ENCODE results near the gene PIKFYVE.
"Not testable (repeated sequence)": the region's sequence is repeated elsewhere in the genome, so short reads cannot be mapped to it uniquely, and the experiment has no call there.

PIKFYVE gene, protein sequence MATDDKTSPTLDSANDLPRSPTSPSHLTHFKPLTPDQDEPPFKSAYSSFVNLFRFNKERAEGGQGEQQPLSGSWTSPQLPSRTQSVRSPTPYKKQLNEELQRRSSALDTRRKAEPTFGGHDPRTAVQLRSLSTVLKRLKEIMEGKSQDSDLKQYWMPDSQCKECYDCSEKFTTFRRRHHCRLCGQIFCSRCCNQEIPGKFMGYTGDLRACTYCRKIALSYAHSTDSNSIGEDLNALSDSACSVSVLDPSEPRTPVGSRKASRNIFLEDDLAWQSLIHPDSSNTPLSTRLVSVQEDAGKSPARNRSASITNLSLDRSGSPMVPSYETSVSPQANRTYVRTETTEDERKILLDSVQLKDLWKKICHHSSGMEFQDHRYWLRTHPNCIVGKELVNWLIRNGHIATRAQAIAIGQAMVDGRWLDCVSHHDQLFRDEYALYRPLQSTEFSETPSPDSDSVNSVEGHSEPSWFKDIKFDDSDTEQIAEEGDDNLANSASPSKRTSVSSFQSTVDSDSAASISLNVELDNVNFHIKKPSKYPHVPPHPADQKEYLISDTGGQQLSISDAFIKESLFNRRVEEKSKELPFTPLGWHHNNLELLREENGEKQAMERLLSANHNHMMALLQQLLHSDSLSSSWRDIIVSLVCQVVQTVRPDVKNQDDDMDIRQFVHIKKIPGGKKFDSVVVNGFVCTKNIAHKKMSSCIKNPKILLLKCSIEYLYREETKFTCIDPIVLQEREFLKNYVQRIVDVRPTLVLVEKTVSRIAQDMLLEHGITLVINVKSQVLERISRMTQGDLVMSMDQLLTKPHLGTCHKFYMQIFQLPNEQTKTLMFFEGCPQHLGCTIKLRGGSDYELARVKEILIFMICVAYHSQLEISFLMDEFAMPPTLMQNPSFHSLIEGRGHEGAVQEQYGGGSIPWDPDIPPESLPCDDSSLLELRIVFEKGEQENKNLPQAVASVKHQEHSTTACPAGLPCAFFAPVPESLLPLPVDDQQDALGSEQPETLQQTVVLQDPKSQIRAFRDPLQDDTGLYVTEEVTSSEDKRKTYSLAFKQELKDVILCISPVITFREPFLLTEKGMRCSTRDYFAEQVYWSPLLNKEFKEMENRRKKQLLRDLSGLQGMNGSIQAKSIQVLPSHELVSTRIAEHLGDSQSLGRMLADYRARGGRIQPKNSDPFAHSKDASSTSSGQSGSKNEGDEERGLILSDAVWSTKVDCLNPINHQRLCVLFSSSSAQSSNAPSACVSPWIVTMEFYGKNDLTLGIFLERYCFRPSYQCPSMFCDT (N-terminal part only)

DNA sequence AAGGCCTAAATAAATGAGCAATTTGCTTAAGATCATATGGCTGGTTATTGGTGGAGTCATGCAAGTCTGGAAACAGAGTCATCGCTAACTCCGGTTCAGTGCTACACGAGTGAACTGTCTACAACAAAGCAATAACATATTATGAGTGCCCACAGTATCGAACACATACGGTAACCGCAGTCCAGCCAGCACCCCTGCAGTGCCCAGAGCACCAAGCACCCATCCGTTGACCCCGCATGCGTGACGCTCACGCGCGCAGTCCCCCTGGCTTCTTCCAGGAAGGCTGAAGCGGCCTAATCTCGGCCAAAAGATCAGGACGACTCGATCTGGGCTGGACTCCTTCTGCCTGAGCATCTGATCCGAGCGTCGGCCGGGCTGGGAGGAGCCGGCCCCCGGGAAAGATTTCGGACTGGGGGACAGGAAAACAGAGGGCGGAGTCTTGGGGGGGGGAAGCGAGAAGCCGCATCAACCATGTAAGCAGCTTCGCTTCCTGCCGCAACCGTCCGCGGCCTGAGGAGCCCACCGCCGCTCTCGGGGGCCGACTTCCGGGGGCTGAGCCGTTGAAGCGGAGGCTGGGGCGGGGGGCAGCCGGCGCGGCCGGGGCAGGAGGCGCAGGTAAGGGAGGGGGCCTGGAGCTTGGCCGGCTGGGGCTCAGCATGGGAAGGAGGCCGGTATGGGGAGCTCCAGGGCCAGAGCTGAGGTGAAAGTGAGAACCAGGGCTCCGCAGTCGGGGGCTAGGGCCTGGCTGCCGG lies at the start of gene PIKFYVE:
Gene PIKFYVE (plus strand): TSS at position 455 of the 752 bp plus-strand sequence. CDS start 5,265 bp downstream, outside the sequence.
- DNase-seq, result peak; percentile 90

DNA sequence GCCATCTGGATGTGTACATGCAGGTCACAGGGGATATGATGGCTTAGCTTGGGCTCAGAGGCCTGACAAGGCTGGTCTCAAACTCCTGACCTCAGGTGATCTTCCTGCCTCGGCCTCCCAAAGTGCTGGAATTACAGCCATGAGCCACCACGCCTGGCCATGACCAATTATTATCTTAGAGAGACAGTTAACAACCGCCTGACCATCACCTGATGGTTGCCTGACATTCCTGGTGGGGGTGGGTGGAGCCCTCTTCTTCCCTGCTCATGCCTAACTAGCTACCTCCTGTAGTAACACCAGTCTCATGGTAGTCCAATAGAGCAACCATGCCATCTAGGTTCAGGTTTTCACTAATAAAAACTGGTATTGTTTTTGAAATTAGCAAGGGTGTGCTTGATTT lies 44.2 kb upstream of the PIKFYVE start:
- not testable (repeated sequence) for DNase-seq

DNA sequence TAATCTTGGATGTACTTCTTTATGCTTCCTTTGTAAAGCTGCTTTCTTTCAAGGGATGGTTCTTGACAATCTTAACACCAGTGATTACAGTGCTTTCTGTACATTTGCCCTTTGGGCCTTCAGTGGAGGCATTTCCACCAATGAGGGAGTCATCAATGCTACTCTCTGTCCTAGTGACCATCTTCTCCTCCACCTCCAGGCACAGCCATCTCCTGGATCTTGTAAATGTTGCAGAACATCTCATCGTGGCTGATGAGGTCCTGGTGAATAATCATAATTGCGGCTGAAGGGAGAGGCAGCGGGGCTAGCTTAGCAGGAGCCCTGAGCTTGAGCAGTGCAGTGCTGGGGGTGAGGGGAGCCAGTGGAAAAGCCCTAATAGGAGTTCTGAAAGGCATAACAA lies 43.7 kb upstream of the PIKFYVE start:
- peak; percentile 70 for DNase-seq

DNA sequence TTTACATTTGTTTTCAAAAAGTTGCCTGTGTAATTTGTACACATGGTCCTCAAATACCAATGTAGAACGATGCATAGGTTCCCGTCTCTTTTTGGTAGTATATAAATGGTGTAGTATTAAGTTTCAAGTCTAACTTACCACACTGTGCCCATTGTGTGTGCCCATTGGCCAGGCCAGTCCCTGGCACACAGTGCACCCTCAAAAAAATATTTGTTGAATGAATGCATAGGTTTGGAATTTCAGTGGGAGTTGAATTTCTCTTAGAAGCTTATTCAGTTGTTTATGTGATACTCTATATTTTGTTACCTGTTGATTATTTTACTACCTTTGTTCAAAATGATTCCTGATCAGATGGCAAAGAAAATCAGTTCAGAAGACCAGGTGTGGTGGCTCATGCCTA lies 41.3 kb upstream of the PIKFYVE start:
- DNase-seq, result peak; percentile 36

DNA sequence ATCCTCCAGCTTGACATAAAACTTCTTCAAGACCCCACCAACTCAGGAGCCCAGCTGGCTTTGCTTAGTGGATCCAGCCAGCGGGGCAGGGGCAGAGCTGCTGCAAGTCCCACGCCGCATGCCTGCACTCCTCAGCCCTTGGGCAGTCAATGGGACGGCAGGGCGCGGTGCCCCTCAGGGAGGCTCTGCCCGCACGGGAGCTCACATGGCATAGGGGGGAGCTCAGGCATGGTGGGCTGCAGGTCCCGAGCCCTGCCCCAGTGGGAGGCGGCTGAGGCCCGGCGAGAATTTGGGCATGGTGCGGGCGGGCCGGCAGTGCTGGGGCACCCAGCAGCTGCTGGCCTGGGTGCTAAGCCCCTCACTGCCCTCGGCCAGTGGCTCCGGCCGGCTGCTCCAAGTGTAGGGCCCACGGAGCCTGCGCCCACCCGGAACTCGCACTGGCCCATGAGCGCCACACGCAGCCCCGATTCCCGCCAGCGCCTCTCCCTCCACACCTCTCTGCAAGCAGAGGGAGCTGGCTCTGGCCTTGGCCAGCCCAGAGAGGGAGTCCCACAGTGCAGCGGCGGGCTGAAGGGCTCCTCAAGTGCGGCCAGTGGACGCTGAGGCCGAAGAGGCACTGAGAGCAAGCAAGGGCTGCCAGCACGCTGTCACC lies 38.3 kb upstream of the PIKFYVE start:
- DNase-seq, result no peak

DNA sequence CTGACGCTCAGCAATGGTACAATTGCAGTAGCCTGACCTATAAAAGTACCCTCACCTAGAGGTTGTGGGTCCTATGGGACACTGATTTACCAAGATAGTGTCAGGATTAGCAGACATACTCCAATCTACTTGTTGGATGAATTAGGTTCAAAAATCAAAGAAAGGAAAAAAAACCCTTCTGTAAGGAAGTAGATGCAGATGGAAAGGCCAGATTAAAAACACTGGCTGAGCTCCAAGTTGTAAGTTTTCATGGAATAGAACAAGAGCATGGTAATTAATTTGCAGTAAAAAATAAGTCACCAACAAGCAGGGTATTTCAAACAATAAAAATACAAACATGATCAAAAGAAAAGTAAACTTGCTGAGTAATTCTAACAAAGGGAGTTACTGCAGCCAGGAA lies 37.6 kb upstream of the PIKFYVE start:
- no peak for DNase-seq

DNA sequence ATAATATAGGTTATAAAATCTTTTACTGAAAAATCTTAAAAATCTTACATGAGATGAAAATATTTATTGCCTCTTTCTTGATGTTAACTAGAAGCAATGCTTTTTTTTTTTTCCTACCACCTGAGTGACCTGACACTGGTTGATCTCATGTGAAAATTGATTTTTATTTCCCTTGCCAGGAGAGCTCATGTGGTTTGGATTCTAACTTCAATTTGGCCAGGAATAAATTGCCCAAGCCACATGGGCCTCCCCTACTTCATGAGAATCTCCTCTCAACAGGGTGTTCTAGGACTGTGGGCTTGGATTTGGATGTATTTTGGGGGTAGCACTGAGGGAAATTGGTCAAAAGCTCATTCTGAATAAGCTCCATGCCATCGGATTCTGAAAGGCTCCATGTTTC lies 31.3 kb upstream of the PIKFYVE start:
- DNase-seq, result no peak

DNA sequence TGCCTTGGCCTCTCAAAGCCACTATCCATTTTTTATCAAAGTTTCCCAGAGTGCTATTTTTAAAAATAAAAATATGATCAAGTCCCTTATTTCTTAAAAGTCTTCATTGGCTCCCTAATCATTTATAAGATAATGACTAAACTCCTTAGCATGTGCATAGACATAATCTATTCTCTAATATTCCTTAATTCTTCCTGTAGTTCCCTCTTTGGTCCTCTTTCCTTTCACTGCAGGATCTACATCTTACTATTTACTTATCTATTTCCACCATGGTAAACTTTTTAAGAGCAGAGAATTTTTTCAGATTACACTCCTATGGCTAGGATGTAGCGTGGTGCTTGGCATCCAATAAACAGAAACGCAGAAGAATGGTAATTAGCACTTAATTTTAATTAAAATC lies 30.2 kb upstream of the PIKFYVE start:
- no peak for DNase-seq

DNA sequence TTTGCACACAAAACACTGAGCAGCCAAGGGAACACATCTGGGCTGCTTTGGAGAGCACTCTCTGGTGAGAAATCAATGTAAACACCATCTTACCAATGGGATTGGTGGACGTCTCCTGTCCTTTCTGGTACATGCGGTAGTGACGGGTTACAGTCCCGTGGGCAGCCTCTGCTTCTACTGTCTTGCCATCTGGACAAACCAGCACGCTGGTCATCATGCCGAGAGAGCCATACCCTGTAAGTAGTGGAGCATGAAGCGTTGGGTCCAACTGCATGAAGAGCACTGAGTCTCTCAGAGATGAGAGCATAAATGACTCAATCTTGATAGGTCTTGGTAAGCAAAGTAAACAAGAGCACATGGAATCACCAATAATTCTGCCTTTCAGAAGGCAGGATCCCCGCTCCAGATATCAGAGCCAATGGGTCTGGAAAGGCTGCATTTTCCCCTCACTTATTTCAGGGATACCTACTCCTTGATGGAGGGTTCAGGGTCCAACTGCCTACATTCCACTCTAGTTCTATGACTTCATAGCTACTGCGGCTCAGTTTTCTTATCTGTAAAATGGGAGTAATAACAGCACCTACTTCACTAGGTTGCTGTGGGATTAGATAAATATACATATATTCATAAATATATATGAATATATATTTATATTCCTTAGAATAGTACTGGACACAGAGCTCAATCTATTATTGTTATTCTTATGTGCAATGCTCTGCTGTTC lies 26.1 kb upstream of the PIKFYVE start:
- no peak for DNase-seq

DNA sequence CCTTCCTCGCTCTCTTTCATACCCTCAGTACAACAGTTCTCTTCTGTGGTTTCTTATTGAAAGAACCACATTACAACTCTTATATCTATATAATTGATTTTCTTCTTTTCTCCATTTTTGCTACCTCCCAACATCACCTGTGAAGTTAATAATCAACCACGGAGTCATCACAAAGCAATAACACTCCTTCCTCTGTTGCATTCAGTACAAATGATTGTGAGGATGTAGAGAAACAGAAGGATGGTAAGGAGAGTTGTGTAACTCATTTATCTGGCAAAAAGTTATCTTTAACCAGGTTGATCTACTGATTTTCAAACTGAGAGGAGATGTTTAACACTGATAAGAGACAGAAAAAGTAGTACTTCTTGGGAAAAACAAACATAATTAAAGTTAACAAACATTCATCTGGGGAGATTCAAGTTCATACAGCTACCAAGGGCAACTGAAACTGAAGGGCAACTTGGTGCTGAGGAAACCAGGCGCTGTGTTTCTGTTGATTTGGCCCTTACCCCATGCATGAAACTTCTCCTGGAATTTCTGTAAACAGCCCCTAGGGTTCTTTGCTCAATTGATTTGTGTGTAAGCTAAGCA lies 25.3 kb upstream of the PIKFYVE start:
- no peak for DNase-seq

DNA sequence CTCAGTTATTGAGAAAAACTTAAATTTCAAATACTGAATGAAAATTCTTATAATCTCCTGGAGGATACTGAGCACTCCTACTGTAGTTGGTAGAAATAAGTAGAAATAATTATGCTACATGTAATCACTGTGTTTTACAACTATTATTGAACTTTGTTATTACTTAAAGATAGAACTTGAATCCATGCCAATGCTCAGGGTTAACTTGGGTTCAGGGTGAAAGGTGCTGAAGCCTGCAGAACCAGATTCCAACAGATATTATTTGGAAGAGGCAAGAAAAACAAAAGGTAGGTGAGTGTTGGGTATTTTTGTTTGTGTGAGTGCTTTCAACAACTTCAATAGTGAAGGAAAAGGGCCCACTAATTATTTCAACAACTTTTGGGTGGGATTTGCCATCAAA lies 21.6 kb upstream of the PIKFYVE start:
- DNase-seq, result no peak

DNA sequence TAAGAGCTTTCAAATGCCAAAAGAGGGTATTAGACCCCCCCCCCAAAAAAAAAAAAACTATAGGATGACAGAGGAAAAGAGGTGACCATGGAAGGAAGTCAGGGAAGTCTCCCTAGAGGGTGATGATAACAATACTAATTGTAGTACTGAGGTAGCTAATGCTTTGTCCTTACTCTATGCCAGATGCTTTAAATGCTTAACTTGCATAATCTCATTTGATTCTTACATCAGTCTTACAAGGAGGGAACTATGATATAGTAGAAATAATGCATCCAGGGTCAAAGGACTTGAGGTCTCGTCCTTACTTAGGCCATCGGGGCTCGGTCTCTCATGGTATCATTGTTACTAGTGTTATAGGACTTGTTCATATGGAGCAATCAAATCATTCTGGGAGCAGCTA lies 20.3 kb upstream of the PIKFYVE start:
- DNase-seq, result no peak

DNA sequence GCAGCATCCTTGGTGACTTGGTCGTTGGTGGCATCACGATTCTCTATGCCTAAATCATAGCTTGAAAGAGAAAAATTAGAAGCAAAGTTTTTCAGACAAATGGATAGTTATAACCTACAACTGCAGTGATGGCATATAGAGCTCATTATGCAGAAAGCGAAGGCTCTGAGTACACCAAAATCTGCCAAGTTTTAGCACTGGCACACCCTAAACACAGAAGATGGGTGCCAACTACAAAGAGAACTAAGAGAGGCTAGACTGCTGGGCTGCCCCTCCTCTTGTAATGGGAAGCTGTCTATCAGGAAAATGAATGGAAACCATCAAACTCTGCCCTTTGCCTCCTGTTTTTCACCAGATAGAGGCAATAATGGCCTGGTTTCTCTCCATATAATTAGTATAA lies 17.5 kb upstream of the PIKFYVE start:
- no peak for DNase-seq

DNA sequence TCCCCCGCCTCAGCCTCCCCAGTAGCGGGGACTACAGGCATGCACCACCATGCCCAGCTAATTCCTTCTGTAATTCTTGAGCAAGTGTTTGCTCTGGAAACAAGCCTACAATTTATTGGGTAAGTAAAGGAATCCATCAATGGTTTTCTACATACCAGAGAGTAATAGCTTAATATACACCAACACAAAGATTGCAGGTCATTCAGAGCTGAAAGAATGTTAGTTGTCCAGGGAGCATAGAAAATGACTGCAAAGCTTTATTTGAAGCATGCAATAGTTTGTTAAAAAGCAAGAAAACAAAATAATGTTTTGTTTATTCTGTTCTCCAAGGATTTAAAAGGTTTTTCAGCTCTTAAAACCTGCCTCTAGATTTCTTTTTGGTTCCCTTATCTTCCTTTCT lies 16.8 kb upstream of the PIKFYVE start:
- DNase-seq, result no peak

DNA sequence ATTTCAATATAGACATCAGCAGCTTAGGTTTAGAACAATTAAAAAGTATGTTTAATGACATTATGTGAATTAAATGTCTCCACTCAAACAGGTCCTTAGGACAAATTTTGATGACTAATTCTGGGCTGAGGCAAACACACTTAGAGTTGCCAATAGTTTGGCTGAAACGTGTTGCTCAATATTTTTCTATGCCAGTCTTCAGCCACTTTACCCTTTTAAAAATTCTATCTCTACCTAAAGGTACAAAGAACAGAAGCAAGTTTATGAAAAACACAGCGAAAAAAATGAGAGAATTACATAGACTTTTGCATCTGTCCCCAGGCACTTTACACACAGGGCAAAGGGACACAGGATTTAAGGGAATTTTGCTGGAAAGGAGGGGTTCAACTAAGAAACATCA lies 15.7 kb upstream of the PIKFYVE start:
- DNase-seq, result no peak

DNA sequence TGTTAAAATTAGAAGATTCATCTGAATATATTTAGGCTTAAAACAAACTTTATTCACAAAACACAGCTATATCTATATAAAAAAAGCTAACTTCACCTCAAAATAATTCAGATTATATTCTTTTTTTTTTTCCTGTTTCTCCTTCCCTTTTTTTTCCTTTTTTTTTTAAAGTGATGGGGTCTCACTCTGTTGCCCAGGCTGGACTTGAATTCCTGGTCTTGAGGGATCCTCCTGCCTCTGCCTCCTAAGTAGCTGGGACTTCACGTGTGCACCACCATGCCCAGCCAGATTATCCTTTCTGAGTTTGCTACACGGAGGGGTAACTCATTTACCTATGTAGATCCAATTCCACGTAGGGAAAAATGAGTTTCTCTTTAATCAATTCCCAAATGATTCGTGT lies 15.0 kb upstream of the PIKFYVE start:
- DNase-seq, result no peak

DNA sequence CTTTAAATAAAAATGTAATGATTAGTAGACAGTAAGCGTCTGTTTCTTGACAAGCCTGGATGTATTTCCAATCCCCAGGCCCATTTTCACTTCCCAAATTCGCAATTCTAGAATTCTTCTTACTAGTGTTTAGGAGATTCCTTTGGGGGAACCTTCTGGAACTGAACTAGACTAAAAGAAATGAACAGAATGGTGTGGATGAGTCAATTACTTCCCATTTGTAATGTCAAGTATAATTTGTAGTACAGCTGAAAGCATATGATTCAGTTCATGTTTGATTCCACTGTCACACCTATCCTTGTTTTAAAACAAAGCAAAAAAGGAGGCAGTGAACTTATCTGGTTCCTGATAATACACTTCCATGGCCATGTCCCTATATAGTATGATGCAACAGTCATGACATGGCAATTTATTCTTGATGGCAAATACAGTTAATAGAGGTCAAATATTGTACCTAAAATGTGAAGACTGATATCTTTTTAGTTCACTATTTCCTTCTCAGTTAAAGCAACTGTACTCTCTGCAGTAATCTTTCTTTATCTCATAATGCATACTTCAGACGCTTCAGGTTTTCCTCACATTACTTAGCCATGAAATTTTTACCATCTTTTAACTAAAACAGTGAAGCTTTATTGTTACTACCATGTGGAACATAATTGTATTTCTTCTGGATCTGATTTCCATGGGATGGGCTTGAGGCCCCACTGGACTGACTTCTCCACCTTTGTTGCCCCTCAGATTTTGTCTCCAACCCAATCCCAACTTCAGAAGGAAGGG lies 13.2 kb upstream of the PIKFYVE start:
- DNase-seq, result no peak

DNA sequence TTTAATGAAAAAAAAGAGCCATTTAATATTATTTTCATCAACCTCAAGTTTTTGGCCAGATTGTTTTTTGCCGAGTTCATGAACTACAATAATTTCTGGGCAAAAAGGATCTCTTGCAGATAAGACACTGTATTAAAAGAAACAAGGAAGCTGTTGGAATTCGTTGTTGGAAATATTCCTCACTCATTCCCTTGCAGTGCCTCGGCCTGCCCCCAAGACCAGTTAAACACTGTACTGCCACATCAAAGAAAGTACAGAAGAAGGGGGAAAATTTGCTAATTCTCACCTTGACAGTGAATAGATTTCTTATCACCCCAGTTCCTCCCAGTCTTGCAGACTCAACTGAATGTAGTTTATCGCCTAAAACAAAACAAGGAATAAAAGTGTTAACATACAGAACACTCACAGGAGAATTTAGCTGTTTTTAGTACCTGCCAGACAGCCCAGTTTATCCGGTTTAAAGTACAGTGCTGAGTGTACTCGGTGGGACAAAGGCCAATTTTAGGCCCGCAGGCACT lies 12.4 kb upstream of the PIKFYVE start:
- no peak for DNase-seq

DNA sequence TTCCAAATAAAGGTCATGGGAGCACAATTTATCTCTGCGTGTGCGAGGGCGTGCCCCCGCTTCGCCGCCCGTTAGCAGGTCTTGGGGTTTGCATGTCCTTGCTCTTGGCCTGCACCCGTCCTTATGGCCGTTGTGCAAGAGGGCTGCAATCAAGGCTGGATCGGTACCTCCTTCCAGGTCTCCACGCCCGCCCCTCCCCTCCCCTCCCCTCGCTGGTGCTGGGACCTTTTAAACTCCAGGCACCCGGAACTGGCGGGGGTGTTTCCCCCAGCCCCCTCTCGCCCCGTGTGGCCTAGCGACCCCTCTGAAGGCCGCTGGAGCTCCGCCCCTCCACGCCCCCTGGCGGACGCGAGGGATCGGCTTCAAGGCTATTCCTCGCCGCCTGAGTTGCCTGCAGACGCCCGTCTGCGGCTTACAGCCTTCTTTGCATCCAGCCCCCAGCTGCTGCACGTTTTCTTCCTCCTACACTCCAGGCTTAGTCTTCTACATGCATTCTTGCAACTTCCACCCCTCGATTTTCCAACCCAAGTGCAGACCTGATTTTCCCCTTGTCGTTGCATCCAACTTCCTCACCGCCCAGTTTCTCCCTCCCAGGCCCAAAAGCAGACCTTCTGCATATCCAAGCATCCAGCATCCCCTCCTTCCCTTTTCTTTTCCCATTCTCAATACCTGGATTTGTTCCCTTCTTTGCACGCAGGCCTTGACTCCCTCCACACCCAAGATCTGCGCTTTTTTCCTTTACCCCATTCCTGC lies 11.8 kb upstream of the PIKFYVE start:
- peak; percentile 21 for DNase-seq

Measured in NCI-H226 (cell line).